Thyroid gland (tissue), 4 donors: ENCODE results near the gene ITGB4.

ENCODE experiments used
- CTCF ChIP-seq, 6 experiments: fragments of 200-600 bp in 3 of 6; fragments of 450-650 bp in 3 of 6; sonication (generic) in 3 of 6; IDR thresholded peaks; one replicate each; pipeline ENCODE4 v1.5.1; 2016 to 2019; ENCODE audit warnings: antibody characterized with exemption in 6 of 6, mild to moderate bottlenecking in 2 of 6, inconsistent platforms in 1 of 6, moderate library complexity in 1 of 6
- POLR2A ChIP-seq, 2 donors: fragments of 450-650 bp; IDR thresholded peaks; one replicate each; pipeline ENCODE4 v1.6.1; 2017; ENCODE audit warnings: antibody characterized with exemption in 2 of 2, mild to moderate bottlenecking in 2 of 2, moderate library complexity in 1 of 2

- TF ChIP-seq CTCF (IDR thresholded peaks at IDR 0.05) (no peak), POLR2A (IDR thresholded peaks at IDR 0.05) (no peak)
These were observed 41.4 kb downstream of the ITGB4 start for GRCh38 chr17:75762513-75763268.
